ENCODE data around the gene GPATCH11.

Gene GPATCH11

DNA sequence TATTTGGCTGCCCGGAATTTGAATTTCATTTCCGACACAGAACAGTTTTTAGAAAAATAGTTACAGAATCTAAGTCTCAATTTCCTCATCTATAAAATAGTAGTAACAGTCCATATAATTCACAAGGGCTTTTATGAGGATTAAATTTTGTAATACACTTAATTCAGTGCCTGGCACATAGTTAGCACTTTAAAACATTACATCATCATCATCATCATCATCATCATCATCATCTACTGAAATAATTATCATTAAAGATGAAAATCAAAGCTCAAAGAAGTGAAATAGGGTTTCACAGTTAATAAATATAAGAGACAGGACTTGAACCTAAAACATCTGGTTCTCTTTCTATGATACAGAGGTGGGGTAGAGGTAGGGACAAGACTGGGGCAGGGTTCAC lies 13.4 kb upstream of the GPATCH11 start:
- Histone ChIP-seq H3K4me1 (ENCODE audit: control insufficient read depth, insufficient read depth, low read length) (no peaks in the 10 kb centered on the region), H3K27ac (ENCODE audit: insufficient read depth, low read depth, low read length, poor library complexity, severe bottlenecking) (no peak overlapping the region), H3K9me3 (ENCODE audit: control insufficient read depth, low read length) (no peaks in the 10 kb centered on the region), H3K36me3 (ENCODE audit: control insufficient read depth, insufficient read depth, low read length) (peaks cover 11% of the 10 kb centered on the region), H3K27me3 (ENCODE audit: control insufficient read depth, insufficient read depth, low read length, poor library complexity, severe bottlenecking) (no peaks in the 10 kb centered on the region), H3K4me3 (ENCODE audit: insufficient read depth, low read depth, low read length) (no peak overlapping the region)
- 93 to 94% methylated on average over 2 of the region's 2 CpGs for WGBS, 2 experiments

DNA sequence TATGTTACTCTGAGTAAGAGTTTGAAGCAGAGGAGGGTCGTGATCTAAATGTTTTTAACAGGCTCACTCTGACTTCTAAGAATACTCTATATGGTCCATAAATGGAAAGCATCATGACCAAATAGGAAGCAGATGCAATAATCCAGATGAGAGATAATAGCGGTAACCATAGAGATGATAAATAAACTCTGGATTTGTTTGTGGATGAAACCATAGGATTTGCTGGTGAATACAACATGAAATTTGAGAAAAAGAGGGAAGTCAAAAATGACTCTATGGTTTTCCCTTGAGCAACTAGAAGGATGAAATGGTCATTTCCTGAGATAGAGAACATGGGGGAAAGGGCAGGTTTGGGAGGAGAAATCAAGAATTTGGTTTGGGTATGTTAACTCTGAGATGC lies 4.1 kb upstream of the GPATCH11 start:
- H3K9me3 ChIP-seq (ENCODE audit: control insufficient read depth, low read length), result no peaks in the 10 kb centered on the region
- no peaks in the 10 kb centered on the region for H3K4me1 ChIP-seq (ENCODE audit: control insufficient read depth, insufficient read depth, low read length)
- H3K4me3 ChIP-seq (ENCODE audit: insufficient read depth, low read depth, low read length), result no peak overlapping the region
- H3K27ac ChIP-seq (ENCODE audit: insufficient read depth, low read depth, low read length, poor library complexity, severe bottlenecking), result no peak overlapping the region
- no peaks in the 10 kb centered on the region for H3K27me3 ChIP-seq (ENCODE audit: control insufficient read depth, insufficient read depth, low read length, poor library complexity, severe bottlenecking)
- 96 to 97% methylated on average over 1 to 2 of the region's 2 CpGs for WGBS, 2 experiments
- no peaks in the 10 kb centered on the region for H3K36me3 ChIP-seq (ENCODE audit: control insufficient read depth, insufficient read depth, low read length)

DNA sequence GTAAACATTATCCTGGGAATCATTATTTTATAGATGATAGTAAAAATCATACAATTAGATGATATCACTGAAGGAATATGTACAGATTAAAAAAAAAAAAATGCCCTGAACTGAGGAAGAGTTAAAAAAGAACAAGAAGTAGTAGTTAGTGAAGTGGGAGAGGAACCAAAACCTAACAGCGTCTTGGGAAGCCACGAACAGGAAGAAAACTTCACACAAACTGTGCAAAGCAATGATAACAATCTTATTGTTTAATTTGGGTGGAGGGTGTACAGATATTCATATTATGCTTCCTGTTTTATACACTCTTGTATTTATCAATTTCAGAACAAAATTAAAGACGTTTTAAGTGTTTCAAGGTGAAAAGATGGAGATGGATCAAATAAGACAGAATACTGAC lies 3.6 kb upstream of the GPATCH11 start:
- no peaks in the 10 kb centered on the region for H3K36me3 ChIP-seq (ENCODE audit: control insufficient read depth, insufficient read depth, low read length)
- no peak overlapping the region for H3K27ac ChIP-seq (ENCODE audit: insufficient read depth, low read depth, low read length, poor library complexity, severe bottlenecking)
- no peaks in the 10 kb centered on the region for H3K4me1 ChIP-seq (ENCODE audit: control insufficient read depth, insufficient read depth, low read length)
- H3K27me3 ChIP-seq (ENCODE audit: control insufficient read depth, insufficient read depth, low read length, poor library complexity, severe bottlenecking), result no peaks in the 10 kb centered on the region
- no peaks in the 10 kb centered on the region for H3K9me3 ChIP-seq (ENCODE audit: control insufficient read depth, low read length)
- 89 to 92% methylated on average over 3 of the region's 3 CpGs for WGBS, 2 experiments
- H3K4me3 ChIP-seq (ENCODE audit: insufficient read depth, low read depth, low read length), result no peak overlapping the region

- Histone ChIP-seq H3K9me3 (ENCODE audit: control insufficient read depth, low read length) (no peaks in the 10 kb centered on the region), H3K4me3 (ENCODE audit: insufficient read depth, low read depth, low read length) (peak overlapping the region; percentile 96), H3K27me3 (ENCODE audit: control insufficient read depth, insufficient read depth, low read length, poor library complexity, severe bottlenecking) (no peaks in the 10 kb centered on the region), H3K4me1 (ENCODE audit: control insufficient read depth, insufficient read depth, low read length) (no peaks in the 10 kb centered on the region), H3K36me3 (ENCODE audit: control insufficient read depth, insufficient read depth, low read length) (peaks cover 4% of the 10 kb centered on the region), H3K27ac (ENCODE audit: insufficient read depth, low read depth, low read length, poor library complexity, severe bottlenecking) (no peak overlapping the region)
- WGBS, 2 experiments, result 15 to 20% methylated on average over 9 to 10 of the region's 10 CpGs
Observed at GRCh38 chr2:37084797-37085196, 479 bp downstream of the GPATCH11 start.

GRCh38 chr2:37085731-37086147 lies 1.4 kb downstream of the GPATCH11 start:
- no peak overlapping the region for H3K4me3 ChIP-seq (ENCODE audit: insufficient read depth, low read depth, low read length)
- 88 to 95% methylated on average over 1 of the region's 1 CpG for WGBS, 2 experiments
- peaks cover 6% of the 10 kb centered on the region for H3K36me3 ChIP-seq (ENCODE audit: control insufficient read depth, insufficient read depth, low read length)
- H3K9me3 ChIP-seq (ENCODE audit: control insufficient read depth, low read length), result no peaks in the 10 kb centered on the region
- no peak overlapping the region for H3K27ac ChIP-seq (ENCODE audit: insufficient read depth, low read depth, low read length, poor library complexity, severe bottlenecking)
- H3K27me3 ChIP-seq (ENCODE audit: control insufficient read depth, insufficient read depth, low read length, poor library complexity, severe bottlenecking), result no peaks in the 10 kb centered on the region
- H3K4me1 ChIP-seq (ENCODE audit: control insufficient read depth, insufficient read depth, low read length), result no peaks in the 10 kb centered on the region

DNA sequence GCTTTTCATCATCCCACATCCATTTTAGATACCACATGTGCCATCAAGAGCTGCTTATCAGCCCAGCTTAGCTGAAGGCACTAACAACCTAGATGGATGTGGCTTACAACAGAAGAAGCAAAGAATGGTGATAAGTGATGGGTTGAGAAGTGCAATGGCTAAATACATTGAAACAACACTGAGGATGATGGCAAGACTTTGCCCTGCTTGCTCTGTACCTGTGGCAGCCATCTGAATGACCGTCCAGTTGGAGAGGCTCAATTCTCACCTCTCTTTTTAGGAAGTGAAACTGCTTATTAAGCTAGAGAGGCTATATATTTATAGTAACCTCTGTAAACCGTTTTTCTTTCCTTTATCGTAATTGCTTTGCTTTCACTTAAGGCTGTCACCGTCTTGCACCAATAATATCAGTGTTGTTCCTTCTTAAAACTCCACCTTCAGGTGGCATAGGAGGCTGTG lies 5.7 kb downstream of the GPATCH11 start:
- Histone ChIP-seq H3K36me3 (ENCODE audit: control insufficient read depth, insufficient read depth, low read length) (peaks cover 17% of the 10 kb centered on the region), H3K4me1 (ENCODE audit: control insufficient read depth, insufficient read depth, low read length) (no peaks in the 10 kb centered on the region), H3K4me3 (ENCODE audit: insufficient read depth, low read depth, low read length) (no peak overlapping the region), H3K9me3 (ENCODE audit: control insufficient read depth, low read length) (no peaks in the 10 kb centered on the region), H3K27me3 (ENCODE audit: control insufficient read depth, insufficient read depth, low read length, poor library complexity, severe bottlenecking) (no peaks in the 10 kb centered on the region), H3K27ac (ENCODE audit: insufficient read depth, low read depth, low read length, poor library complexity, severe bottlenecking) (no peak overlapping the region)
- 82 to 100% methylated on average over 4 of the region's 4 CpGs for WGBS, 2 experiments

- WGBS, 2 experiments, result 95 to 96% methylated on average over 5 of the region's 5 CpGs
- Histone ChIP-seq H3K4me3 (ENCODE audit: insufficient read depth, low read depth, low read length) (no peak overlapping the region), H3K9me3 (ENCODE audit: control insufficient read depth, low read length) (no peaks in the 10 kb centered on the region), H3K36me3 (ENCODE audit: control insufficient read depth, insufficient read depth, low read length) (peaks cover 18% of the 10 kb centered on the region), H3K4me1 (ENCODE audit: control insufficient read depth, insufficient read depth, low read length) (no peaks in the 10 kb centered on the region), H3K27me3 (ENCODE audit: control insufficient read depth, insufficient read depth, low read length, poor library complexity, severe bottlenecking) (no peaks in the 10 kb centered on the region), H3K27ac (ENCODE audit: insufficient read depth, low read depth, low read length, poor library complexity, severe bottlenecking) (no peak overlapping the region)
Observed at GRCh38 chr2:37091873-37092272, 7.6 kb downstream of the GPATCH11 start.

DNA sequence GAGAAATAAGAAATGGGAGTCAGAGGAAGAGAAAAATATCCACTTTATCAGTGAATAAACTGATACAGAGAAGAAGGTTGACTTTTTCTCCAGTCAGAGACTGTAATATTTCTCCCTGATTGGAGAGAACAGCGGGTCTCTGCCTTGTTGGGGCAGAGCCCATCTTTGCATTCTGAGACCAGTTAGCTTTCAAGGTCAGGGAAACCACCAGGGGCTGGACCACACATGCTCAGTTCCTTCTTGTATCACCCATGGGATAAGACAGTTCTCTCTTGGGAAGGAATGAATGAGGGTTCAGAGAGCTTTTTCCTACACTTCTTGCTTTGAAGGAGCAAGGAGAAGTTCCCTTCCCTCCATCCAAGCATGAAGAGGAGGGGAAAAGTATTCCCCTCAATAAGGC lies 12.2 kb downstream of the GPATCH11 start:
- H3K4me3 ChIP-seq (ENCODE audit: insufficient read depth, low read depth, low read length), result no peak overlapping the region
- peaks cover 12% of the 10 kb centered on the region for H3K36me3 ChIP-seq (ENCODE audit: control insufficient read depth, insufficient read depth, low read length)
- no peaks in the 10 kb centered on the region for H3K9me3 ChIP-seq (ENCODE audit: control insufficient read depth, low read length)
- H3K27ac ChIP-seq (ENCODE audit: insufficient read depth, low read depth, low read length, poor library complexity, severe bottlenecking), result no peak overlapping the region
- H3K27me3 ChIP-seq (ENCODE audit: control insufficient read depth, insufficient read depth, low read length, poor library complexity, severe bottlenecking), result no peaks in the 10 kb centered on the region
- WGBS, 2 experiments, result 84 to 96% methylated on average over 1 of the region's 1 CpG
- H3K4me1 ChIP-seq (ENCODE audit: control insufficient read depth, insufficient read depth, low read length), result no peaks in the 10 kb centered on the region

GRCh38 chr2:37098416-37099118 lies 14.2 kb downstream of the GPATCH11 start:
- Histone ChIP-seq H3K4me3 (ENCODE audit: insufficient read depth, low read depth, low read length) (no peak overlapping the region), H3K27me3 (ENCODE audit: control insufficient read depth, insufficient read depth, low read length, poor library complexity, severe bottlenecking) (no peaks in the 10 kb centered on the region), H3K36me3 (ENCODE audit: control insufficient read depth, insufficient read depth, low read length) (peaks cover 11% of the 10 kb centered on the region), H3K9me3 (ENCODE audit: control insufficient read depth, low read length) (no peaks in the 10 kb centered on the region), H3K27ac (ENCODE audit: insufficient read depth, low read depth, low read length, poor library complexity, severe bottlenecking) (no peak overlapping the region), H3K4me1 (ENCODE audit: control insufficient read depth, insufficient read depth, low read length) (no peaks in the 10 kb centered on the region)
- WGBS, 2 experiments, result 89 to 96% methylated on average over 3 to 4 of the region's 4 CpGs

DNA sequence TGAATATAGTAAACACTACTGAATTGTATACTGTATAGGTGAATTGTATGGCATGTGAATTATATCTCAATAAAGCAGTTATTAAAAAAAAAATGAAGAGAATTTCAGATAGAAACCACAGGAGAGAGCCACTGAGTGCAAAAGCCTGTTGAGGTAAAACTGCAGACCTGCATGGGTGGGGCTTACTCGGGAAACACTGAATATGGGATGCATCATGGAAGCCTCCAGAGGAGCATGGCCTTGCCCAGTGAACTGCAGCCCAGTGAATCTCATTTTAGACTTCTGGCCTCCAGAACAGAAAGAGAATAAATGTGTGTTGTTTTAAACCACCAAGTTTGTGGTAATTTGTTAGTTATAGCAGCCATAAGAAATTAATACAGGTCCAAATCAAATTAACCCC lies 15.7 kb downstream of the GPATCH11 start:
- Histone ChIP-seq H3K9me3 (ENCODE audit: control insufficient read depth, low read length) (no peaks in the 10 kb centered on the region), H3K27ac (ENCODE audit: insufficient read depth, low read depth, low read length, poor library complexity, severe bottlenecking) (no peak overlapping the region), H3K27me3 (ENCODE audit: control insufficient read depth, insufficient read depth, low read length, poor library complexity, severe bottlenecking) (no peaks in the 10 kb centered on the region), H3K4me1 (ENCODE audit: control insufficient read depth, insufficient read depth, low read length) (no peaks in the 10 kb centered on the region), H3K36me3 (ENCODE audit: control insufficient read depth, insufficient read depth, low read length) (peaks cover under 1% of the 10 kb centered on the region), H3K4me3 (ENCODE audit: insufficient read depth, low read depth, low read length) (no peak overlapping the region)
- 75 to 81% methylated on average over 1 of the region's 1 CpG for WGBS, 2 experiments

Data from ectodermal cell (in vitro differentiated cells).